ENCODE data around the gene DHX16. TPM values are rescaled to one million over a fixed set of nuclear protein-coding genes. Genes with fewer than 3 reads are reported as not detected.

DHX16 gene
- total and polyA plus RNA-seq, 9 of the 15 experiments (the other 6 are each of a cell fraction or from before 2014, with no cell fraction given), result 14.6 to 66.1 (median 47.5) TPM

DNA sequence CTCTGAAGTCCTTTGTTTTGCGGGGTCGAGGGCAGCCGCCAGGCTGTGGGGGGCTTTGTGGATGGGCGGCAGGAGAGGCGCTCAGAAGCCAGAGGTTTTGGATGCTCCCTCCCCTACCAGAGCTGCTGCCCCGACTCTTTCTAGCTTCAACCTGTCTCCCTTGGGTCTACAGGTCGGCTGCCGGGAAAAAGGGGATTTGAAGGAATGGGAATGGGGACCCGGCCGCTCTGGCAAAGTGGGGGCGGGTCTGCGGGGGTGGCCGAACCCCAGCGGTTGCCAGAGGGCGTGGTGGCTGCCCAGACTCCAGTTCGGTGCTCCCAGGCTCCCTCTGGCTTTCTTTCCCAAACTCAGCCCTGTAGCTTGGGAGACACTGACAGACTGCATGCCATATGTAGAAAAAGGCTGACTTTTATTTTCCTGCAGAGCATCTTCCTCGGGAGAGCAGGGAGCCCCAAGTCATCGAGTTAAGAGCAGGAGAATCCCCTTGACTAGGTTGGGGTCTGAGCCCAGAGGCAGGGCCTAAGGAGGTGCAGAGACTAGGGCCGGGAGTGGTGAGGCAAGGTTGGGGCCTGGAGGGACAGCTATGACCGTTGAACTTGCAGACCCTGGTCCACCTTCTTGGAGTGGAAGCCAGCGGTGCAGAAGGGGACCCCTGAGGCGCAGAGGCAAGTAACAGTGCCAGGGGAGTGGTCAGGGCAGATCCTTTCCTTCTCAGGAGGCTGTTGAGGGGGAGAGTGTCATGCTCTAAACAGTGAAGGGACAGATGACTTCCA lies 15.0 kb upstream of the DHX16 start (continued):
- TF ChIP-seq MYBL2 (IDR thresholded peaks at IDR 0.05; ENCODE audit: low read depth) (no peak), MYBL2 (CRISPR knock-in tag; IDR thresholded peaks at IDR 0.05; ENCODE audit: borderline replicate concordance) (no peak), PRMT5 (CRISPR knock-in tag; IDR thresholded peaks at IDR 0.05) (no peak), ZBTB7A (IDR thresholded peaks at IDR 0.05; ENCODE audit: borderline replicate concordance, control insufficient read depth, low read depth, low read length) (no peak), RFX7 (CRISPR knock-in tag; IDR thresholded peaks at IDR 0.05) (no peak), NFYB (IDR thresholded peaks at IDR 0.05; ENCODE audit: extremely low read depth, insufficient read length) (no peak), ZNF316 (IDR thresholded peaks at IDR 0.05) (no peak), YY1 (IDR thresholded peaks at IDR 0.05; ENCODE audit: borderline replicate concordance in 1 of 3, control insufficient read depth in 1 of 3, extremely low read depth in 1 of 3, insufficient read depth in 3 of 3, insufficient read length in 1 of 3, insufficient replicate concordance in 2 of 3, low read depth in 1 of 3, low read length in 2 of 3) (no peak), NFIX (CRISPR knock-in tag; IDR thresholded peaks at IDR 0.05; ENCODE audit: low read depth) (no peak), TCFL5 (CRISPR knock-in tag; conservative IDR thresholded peaks at IDR 0.05) (no peak), NCOA1 (IDR thresholded peaks at IDR 0.05; ENCODE audit: low read depth) (no peak), KDM4B (IDR thresholded peaks at IDR 0.05; ENCODE audit: borderline replicate concordance in 2 of 2, low read depth in 1 of 2) (no peak), ZNF324 (CRISPR knock-in tag; IDR thresholded peaks at IDR 0.05) (no peak), L3MBTL2 (IDR thresholded peaks at IDR 0.05) (0 out of 2 replicates have a peak, but pooled peaks have one; percentile 6), ZNF431 (CRISPR knock-in tag; IDR thresholded peaks at IDR 0.05) (0 out of 2 replicates have a peak, but pooled peaks have one; percentile 29), DPF2 (IDR thresholded peaks at IDR 0.05) (0 out of 2 replicates have a peak, but pooled peaks have one; percentile 4), EGR1 (conservative IDR thresholded peaks at IDR 0.05) (peak; percentile 88), ZNF785 (CRISPR knock-in tag; IDR thresholded peaks at IDR 0.05) (no peak)
- TF ChIP-seq, protein P1, sequence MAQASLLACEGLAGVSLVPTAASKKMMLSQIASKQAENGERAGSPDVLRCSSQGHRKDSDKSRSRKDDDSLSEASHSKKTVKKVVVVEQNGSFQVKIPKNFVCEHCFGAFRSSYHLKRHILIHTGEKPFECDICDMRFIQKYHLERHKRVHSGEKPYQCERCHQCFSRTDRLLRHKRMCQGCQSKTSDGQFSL (CRISPR knock-in tag; IDR thresholded peaks at IDR 0.05), result 0 out of 2 replicates have a peak, but pooled peaks have one; percentile 0
- TF ChIP-seq, protein P1 (tag; IDR thresholded peaks at IDR 0.05), result no peak
- TF ChIP-seq, protein P2, sequence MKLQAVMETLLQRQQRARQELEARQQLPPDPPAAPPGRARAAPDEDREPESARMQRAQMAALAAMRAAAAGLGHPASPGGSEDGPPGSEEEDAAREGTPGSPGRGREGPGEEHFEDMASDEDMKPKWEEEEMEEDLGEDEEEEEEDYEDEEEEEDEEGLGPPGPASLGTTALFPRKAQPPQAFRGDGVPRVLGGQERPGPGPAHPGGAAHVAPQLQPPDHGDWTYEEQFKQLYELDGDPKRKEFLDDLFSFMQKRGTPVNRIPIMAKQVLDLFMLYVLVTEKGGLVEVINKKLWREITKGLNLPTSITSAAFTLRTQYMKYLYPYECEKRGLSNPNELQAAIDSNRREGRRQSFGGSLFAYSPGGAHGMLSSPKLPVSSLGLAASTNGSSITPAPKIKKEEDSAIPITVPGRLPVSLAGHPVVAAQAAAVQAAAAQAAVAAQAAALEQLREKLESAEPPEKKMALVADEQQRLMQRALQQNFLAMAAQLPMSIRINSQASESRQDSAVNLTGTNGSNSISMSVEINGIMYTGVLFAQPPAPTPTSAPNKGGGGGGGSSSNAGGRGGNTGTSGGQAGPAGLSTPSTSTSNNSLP (IDR thresholded peaks at IDR 0.05; ENCODE audit: borderline replicate concordance, low read depth, low read length), result no peak
- TF ChIP-seq, protein P3, sequence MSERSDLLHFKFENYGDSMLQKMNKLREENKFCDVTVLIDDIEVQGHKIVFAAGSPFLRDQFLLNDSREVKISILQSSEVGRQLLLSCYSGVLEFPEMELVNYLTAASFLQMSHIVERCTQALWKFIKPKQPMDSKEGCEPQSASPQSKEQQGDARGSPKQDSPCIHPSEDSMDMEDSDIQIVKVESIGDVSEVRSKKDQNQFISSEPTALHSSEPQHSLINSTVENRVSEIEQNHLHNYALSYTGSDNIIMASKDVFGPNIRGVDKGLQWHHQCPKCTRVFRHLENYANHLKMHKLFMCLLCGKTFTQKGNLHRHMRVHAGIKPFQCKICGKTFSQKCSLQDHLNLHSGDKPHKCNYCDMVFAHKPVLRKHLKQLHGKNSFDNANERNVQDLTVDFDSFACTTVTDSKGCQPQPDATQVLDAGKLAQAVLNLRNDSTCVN (CRISPR knock-in tag; IDR thresholded peaks at IDR 0.05), result no peak
- TF ChIP-seq, protein P4, sequence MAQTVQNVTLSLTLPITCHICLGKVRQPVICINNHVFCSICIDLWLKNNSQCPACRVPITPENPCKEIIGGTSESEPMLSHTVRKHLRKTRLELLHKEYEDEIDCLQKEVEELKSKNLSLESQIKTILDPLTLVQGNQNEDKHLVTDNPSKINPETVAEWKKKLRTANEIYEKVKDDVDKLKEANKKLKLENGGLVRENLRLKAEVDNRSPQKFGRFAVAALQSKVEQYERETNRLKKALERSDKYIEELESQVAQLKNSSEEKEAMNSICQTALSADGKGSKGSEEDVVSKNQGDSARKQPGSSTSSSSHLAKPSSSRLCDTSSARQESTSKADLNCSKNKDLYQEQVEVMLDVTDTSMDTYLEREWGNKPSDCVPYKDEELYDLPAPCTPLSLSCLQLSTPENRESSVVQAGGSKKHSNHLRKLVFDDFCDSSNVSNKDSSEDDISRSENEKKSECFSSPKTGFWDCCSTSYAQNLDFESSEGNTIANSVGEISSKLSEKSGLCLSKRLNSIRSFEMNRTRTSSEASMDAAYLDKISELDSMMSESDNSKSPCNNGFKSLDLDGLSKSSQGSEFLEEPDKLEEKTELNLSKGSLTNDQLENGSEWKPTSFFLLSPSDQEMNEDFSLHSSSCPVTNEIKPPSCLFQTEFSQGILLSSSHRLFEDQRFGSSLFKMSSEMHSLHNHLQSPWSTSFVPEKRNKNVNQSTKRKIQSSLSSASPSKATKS (CRISPR knock-in tag; IDR thresholded peaks at IDR 0.05), result no peak

All from K562 (cell line).